GM23248 (cell line): ENCODE results near the gene ARID5B.

Source experiments
- EZH2 ChIP-seq: fragments of 200-600 bp; sonication (generic); IDR thresholded peaks from 2 replicates; pipeline ENCODE4 v1.6.1; 2018; ENCODE audit warnings: antibody characterized with exemption, mild to moderate bottlenecking; ENCODE audit not compliant: insufficient read depth, poor library complexity, severe bottlenecking
- EZH2phosphoT487 ChIP-seq: fragments of 200-600 bp; sonication (generic); IDR thresholded peaks from 2 replicates; pipeline ENCODE4 v1.6.1; 2018; ENCODE audit warnings: antibody characterized with exemption, moderate library complexity, mild to moderate bottlenecking, low read depth; ENCODE audit not compliant: insufficient read depth

GRCh38 chr10:62043421-62044021 lies 142.0 kb downstream of the ARID5B start:
- TF ChIP-seq EZH2phosphoT487 (no peak), EZH2 (no peak)
